Activated CD4-positive, alpha-beta T cell treated with anti-CD3 and anti-CD28 coated beads, Interleukin-2, amount 10 ng/mL, durations not matched to agents 7 days and 5 days (primary cell): Measurements from ENCODE around the gene DNER. TPM values are rescaled to one million over a fixed set of nuclear protein-coding genes. Genes with fewer than 3 reads are reported as not detected.
"Not testable (repeated sequence)": the region's sequence is repeated elsewhere in the genome, so short reads cannot be mapped to it uniquely, and the experiment has no call there.

Source experiments
- CTCF ChIA-PET: fragments of 350-600 bp; sonication (Branson Sonifier 250); formaldehyde crosslinking; loops from one replicate; lab custom pipeline; 2021; ENCODE audit warnings: antibody characterized with exemption; lab: Charles Lee
- POLR2A ChIA-PET: fragments of 350-600 bp; sonication (Branson Sonifier 250); formaldehyde crosslinking; loops from one replicate; lab custom pipeline; 2021; ENCODE audit warnings: antibody characterized with exemption; lab: Charles Lee
- DNase-seq: peaks from one replicate; pipeline ENCODE4 v3.0.0-alpha.2; 2020
- H3K27ac Mint-ChIP-seq: one replicate; pipeline ENCODE4 v1.8.0; 2021; ENCODE audit warnings: mild to moderate bottlenecking, moderate library complexity, mixed read lengths
- H3K27me3 Mint-ChIP-seq: one replicate; pipeline ENCODE4 v1.8.0; 2021; ENCODE audit warnings: mixed read lengths
- H3K36me3 Mint-ChIP-seq: one replicate; pipeline ENCODE4 v1.8.0; 2021; ENCODE audit warnings: low read depth, mixed read lengths
- H3K4me1 Mint-ChIP-seq: one replicate; pipeline ENCODE4 v1.8.0; 2021; ENCODE audit warnings: mixed read lengths
- H3K4me3 Mint-ChIP-seq: one replicate; pipeline ENCODE4 v1.8.0; 2021; ENCODE audit warnings: mild to moderate bottlenecking, moderate library complexity, mixed read lengths
- H3K9me3 Mint-ChIP-seq: one replicate; pipeline ENCODE4 v1.8.0; 2021; ENCODE audit warnings: mixed read lengths
- total RNA-seq, 2 experiments: library from RNA; stranded (reverse); gene quantifications; one replicate each; pipeline ENCODE4 v1.2.3, GENCODE V29; 2021

DNER gene
- total RNA-seq, 2 experiments from 2014 or later: not detected

GRCh38 chr2:229703909-229704630 is 10.3 kb downstream of the DNER start:
- DNase-seq: no peak
- Mint-ChIP-seq H3K4me3 (no peak overlapping the region), H3K9me3 (no peaks in the 10 kb centered on the region), H3K27ac (no peak overlapping the region), H3K27me3 (peaks cover 23% of the 10 kb centered on the region), H3K4me1 (no peaks in the 10 kb centered on the region), H3K36me3 (no peaks in the 10 kb centered on the region)
- CTCF ChIA-PET: no interaction called here
- POLR2A ChIA-PET: no interaction called here

DNA sequence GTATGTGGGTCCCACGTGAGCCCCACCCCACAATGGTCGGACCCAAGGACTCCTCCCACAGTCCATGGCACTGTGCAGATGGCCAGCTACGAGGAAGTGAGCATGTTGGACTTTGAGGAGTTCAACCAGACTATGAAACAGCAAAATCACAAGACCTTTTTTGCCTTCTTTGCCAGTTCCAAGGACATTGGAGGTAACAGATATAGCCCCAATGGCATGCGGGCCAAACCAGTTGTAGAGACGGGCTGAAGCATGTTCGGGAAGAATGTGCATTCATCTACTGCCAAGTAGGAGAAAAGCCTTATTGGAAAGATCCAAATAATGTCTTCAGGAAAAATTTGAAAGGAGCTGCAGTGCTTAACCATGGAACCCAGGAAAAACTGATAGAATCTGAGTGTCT is 12.6 kb downstream of the DNER start:
- CTCF ChIA-PET: interaction anchor here (1.1 kb wide), 1 partner anchor 10 kb away, joined by 3 read pairs; no protein-coding TSS in a partner anchor
- Mint-ChIP-seq H3K27me3 (peaks cover 15% of the 10 kb centered on the region), H3K4me3 (no peak overlapping the region), H3K27ac (no peak overlapping the region), H3K9me3 (no peaks in the 10 kb centered on the region), H3K36me3 (no peaks in the 10 kb centered on the region), H3K4me1 (no peaks in the 10 kb centered on the region)
- POLR2A ChIA-PET: no interaction called here
- DNase-seq: no peak

- no peak for DNase-seq
- peaks cover 15% of the 10 kb centered on the region for H3K27me3 Mint-ChIP-seq
- H3K4me3 Mint-ChIP-seq: no peak overlapping the region
- H3K27ac Mint-ChIP-seq: no peak overlapping the region
- no peaks in the 10 kb centered on the region for H3K4me1 Mint-ChIP-seq
- H3K9me3 Mint-ChIP-seq: no peaks in the 10 kb centered on the region
- POLR2A ChIA-PET: no interaction called here
- CTCF ChIA-PET: no interaction called here
- H3K36me3 Mint-ChIP-seq: no peaks in the 10 kb centered on the region
These were observed 13.3 kb downstream of the DNER start for GRCh38 chr2:229701062-229701461.

- Mint-ChIP-seq H3K36me3 (no peaks in the 10 kb centered on the region), H3K4me3 (no peak overlapping the region), H3K27ac (no peak overlapping the region), H3K4me1 (no peaks in the 10 kb centered on the region), H3K9me3 (no peaks in the 10 kb centered on the region), H3K27me3 (peaks cover 4% of the 10 kb centered on the region)
- no peak for DNase-seq
- CTCF ChIA-PET: no interaction called here
- POLR2A ChIA-PET: no interaction called here
These were observed 18.4 kb downstream of the DNER start for GRCh38 chr2:229695961-229696360.

DNA sequence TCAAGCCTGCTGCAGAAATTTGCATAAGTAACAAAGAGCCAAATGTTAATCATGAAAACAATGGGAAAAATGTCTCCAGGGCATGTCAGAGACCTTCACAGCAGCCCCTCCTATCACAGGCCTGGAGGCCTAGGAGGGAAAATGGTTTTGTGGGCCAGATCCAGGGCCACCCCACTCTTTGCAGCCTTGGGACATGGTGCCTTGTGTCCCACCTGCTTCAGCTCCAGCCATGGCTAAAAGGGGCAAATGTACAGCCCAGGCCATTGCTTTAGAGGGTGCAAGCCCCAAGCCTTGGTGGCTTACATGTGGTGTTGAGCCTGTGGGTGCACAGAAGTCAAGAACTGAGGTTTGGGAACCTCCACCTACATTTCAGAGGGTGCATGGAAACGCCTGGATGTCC is 20.5 kb downstream of the DNER start:
- CTCF ChIA-PET, H3K4me3 Mint-ChIP-seq, H3K4me1 Mint-ChIP-seq, H3K36me3 Mint-ChIP-seq, H3K27ac Mint-ChIP-seq, POLR2A ChIA-PET, DNase-seq, H3K9me3 Mint-ChIP-seq: not testable (repeated sequence)
- peaks cover 12% of the 10 kb centered on the region for H3K27me3 Mint-ChIP-seq

DNA sequence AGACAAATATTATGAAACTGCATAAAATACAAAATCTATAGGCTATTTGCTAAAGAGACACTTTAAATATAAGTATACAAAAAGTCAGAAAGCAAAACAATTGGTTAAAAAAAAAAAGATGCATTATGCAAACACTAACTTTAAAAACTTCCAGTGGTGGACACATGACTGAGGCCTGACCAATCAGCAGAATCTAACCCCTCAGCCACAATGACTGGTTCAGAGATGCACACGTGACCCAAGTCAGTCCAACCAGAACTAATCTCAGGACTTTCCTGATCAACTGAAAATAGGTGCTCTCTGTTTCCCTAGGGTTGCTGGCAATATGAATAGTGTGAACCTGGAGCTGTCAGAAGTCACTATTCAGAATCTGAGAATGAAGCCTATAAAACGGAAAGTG is 22.7 kb downstream of the DNER start:
- DNase-seq: no peak
- Mint-ChIP-seq H3K4me3 (no peak overlapping the region), H3K27ac (no peak overlapping the region), H3K4me1 (no peaks in the 10 kb centered on the region), H3K27me3 (peaks cover 17% of the 10 kb centered on the region), H3K9me3 (no peaks in the 10 kb centered on the region), H3K36me3 (no peaks in the 10 kb centered on the region)
- ChIA-PET CTCF (no interaction called here), POLR2A (no interaction called here)

GRCh38 chr2:229689307-229689839 is 25.0 kb downstream of the DNER start:
- POLR2A ChIA-PET: no interaction called here
- DNase-seq: no peak

DNA sequence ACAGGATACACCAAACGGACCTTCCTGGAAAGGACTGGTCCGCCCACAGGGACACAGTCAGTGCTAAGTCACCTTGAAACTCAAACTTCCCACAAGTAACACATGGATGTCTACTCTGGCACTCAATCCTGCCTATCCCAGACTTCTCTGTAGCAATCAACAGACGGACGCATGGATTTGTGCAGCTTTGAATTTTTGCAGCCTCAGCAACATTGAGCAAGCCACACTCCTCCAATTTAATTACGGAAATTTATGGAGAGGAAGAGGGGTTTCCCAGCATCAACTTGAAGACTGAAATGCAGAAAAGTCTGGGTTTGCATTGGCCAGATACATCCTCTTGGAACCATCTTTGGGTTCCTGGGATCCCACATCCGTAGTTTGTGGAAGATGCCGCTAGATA is 26.2 kb downstream of the DNER start:
- CTCF ChIA-PET: no interaction called here
- Mint-ChIP-seq H3K27ac (no peak overlapping the region), H3K4me3 (no peak overlapping the region)

More at GRCh38 chr2:229689307-229689839, 25.0 kb downstream of the DNER start:
- Mint-ChIP-seq H3K36me3 (no peaks in the 10 kb centered on the region), H3K9me3 (no peaks in the 10 kb centered on the region), H3K27me3 (peaks cover 17% of the 10 kb centered on the region), H3K27ac (no peak overlapping the region), H3K4me1 (no peaks in the 10 kb centered on the region), H3K4me3 (no peak overlapping the region)
- CTCF ChIA-PET: no interaction called here

GRCh38 chr2:229686122-229686919 is 28.0 kb downstream of the DNER start:
- H3K27me3 Mint-ChIP-seq: peaks cover 20% of the 10 kb centered on the region
- ChIA-PET CTCF (no interaction called here), POLR2A (no interaction called here)
- DNase-seq: no peak
- no peak overlapping the region for H3K4me3 Mint-ChIP-seq
- H3K9me3 Mint-ChIP-seq: no peaks in the 10 kb centered on the region
- H3K27ac Mint-ChIP-seq: no peak overlapping the region
- no peaks in the 10 kb centered on the region for H3K36me3 Mint-ChIP-seq
- no peaks in the 10 kb centered on the region for H3K4me1 Mint-ChIP-seq

More for the DNA sequence above, 26.2 kb downstream of the DNER start:
- no peak for DNase-seq
- H3K9me3 Mint-ChIP-seq: no peaks in the 10 kb centered on the region
- POLR2A ChIA-PET: no interaction called here
- no peaks in the 10 kb centered on the region for H3K36me3 Mint-ChIP-seq
- no peaks in the 10 kb centered on the region for H3K4me1 Mint-ChIP-seq
- peaks cover 17% of the 10 kb centered on the region for H3K27me3 Mint-ChIP-seq

- peaks cover 15% of the 10 kb centered on the region for H3K27me3 Mint-ChIP-seq
- ChIA-PET CTCF (no interaction called here), POLR2A (interaction anchor here (0.7 kb wide), 1 partner anchor 132 kb away, joined by 3 read pairs; no protein-coding TSS in a partner anchor)
- H3K4me1 Mint-ChIP-seq: no peaks in the 10 kb centered on the region
- H3K4me3 Mint-ChIP-seq: no peak overlapping the region
- H3K36me3 Mint-ChIP-seq: no peaks in the 10 kb centered on the region
- H3K27ac Mint-ChIP-seq: no peak overlapping the region
- H3K9me3 Mint-ChIP-seq: no peaks in the 10 kb centered on the region
- no peak for DNase-seq
These were observed 29.3 kb downstream of the DNER start for GRCh38 chr2:229684942-229685562.

DNA sequence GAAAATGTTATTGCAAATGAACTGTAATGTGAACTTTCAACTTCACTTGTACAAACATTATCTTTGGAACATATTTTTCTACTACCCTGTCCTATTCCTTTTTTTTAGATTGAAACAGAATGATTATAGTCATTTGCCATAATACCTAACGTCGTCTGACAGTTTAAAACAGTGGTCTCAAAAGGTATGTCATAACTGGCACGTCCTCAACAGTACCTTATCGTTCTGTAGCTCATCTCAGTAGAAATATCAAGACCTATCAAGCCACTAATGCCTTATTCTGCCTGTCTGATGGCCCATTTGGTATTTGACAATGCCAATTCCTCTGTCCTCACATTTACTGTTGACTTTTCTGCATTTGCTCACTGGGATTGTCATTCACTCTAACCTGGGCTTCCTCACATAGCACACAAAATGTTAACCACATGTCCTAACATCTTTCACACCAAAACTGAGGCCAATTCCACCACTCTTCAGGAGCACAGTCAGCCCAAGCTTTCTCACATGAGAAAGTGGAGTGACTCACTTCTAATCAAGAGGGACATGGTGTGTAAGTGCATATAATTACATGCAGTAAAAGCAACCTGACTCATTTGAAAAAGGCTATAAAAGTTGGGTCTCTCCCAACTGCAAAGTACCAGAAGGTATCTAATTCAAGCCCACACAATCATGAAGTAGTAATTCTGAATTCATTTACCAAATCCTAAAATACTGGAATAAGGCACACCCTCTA is 34.8 kb downstream of the DNER start:
- POLR2A ChIA-PET: no interaction called here
- no peak for DNase-seq
- Mint-ChIP-seq H3K4me1 (no peaks in the 10 kb centered on the region), H3K36me3 (no peaks in the 10 kb centered on the region), H3K9me3 (no peaks in the 10 kb centered on the region), H3K4me3 (no peak overlapping the region), H3K27ac (no peak overlapping the region), H3K27me3 (peaks cover 28% of the 10 kb centered on the region)
- CTCF ChIA-PET: no interaction called here

GRCh38 chr2:229675569-229675968 is 38.8 kb downstream of the DNER start:
- ChIA-PET POLR2A (no interaction called here), CTCF (no interaction called here)
- no peak overlapping the region for H3K27ac Mint-ChIP-seq
- no peak overlapping the region for H3K4me3 Mint-ChIP-seq
- peaks cover 30% of the 10 kb centered on the region for H3K27me3 Mint-ChIP-seq
- no peak for DNase-seq
- H3K9me3 Mint-ChIP-seq: no peaks in the 10 kb centered on the region
- H3K4me1 Mint-ChIP-seq: no peaks in the 10 kb centered on the region
- H3K36me3 Mint-ChIP-seq: no peaks in the 10 kb centered on the region
